Hepatocyte (in vitro differentiated cells): ENCODE results near the gene YWHAQ. TPM values are rescaled to one million over a fixed set of nuclear protein-coding genes. Genes with fewer than 3 reads are reported as not detected.
A peak's percentile ranks its signal among the peaks of the same experiment; 100 is the strongest.

Experiments used
- DNase-seq: peaks from one replicate; pipeline ENCODE4 v3.0.0-alpha.2; 2016; ENCODE audit warnings: low spot score
- H2AFZ ChIP-seq: fragments of 200-600 bp; sonication (generic); 2 replicates; pipeline ENCODE4 v1.6.0; 2016; ENCODE audit warnings: antibody characterized with exemption, mild to moderate bottlenecking
- H3K27ac ChIP-seq: fragments of 200-600 bp; sonication (generic); 2 replicates; pipeline ENCODE4 v1.5.1; 2016; ENCODE audit warnings: mild to moderate bottlenecking
- H3K27me3 ChIP-seq: fragments of 200-600 bp; sonication (generic); 2 replicates; pipeline ENCODE4 v1.6.1; 2016
- H3K36me3 ChIP-seq: fragments of 200-600 bp; sonication (generic); replicated peaks from 2 replicates; pipeline ENCODE4 v1.5.1; 2016; ENCODE audit warnings: low read depth; ENCODE audit not compliant: insufficient read depth
- H3K4me1 ChIP-seq: fragments of 200-600 bp; sonication (generic); 2 replicates; pipeline ENCODE4 v1.5.1; 2016; ENCODE audit warnings: mild to moderate bottlenecking, moderate library complexity; ENCODE audit not compliant: insufficient read depth
- H3K4me2 ChIP-seq: fragments of 200-600 bp; sonication (generic); 2 replicates; pipeline ENCODE4 v1.6.0; 2016
- H3K4me3 ChIP-seq: fragments of 200-600 bp; sonication (generic); 2 replicates; pipeline ENCODE4 v1.5.1; 2016; ENCODE audit warnings: mild to moderate bottlenecking
- H3K79me2 ChIP-seq: fragments of 200-600 bp; sonication (generic); 2 replicates; pipeline ENCODE4 v1.6.0; 2017; ENCODE audit warnings: mild to moderate bottlenecking
- H3K9me2 ChIP-seq: fragments of 200-600 bp; sonication (generic); replicated peaks from 2 replicates; pipeline ENCODE4 v1.6.0; 2017; ENCODE audit warnings: mild to moderate bottlenecking; ENCODE audit not compliant: insufficient read depth
- H3K9me3 ChIP-seq: fragments of 200-600 bp; sonication (generic); 2 replicates; pipeline ENCODE4 v1.5.1; 2016; ENCODE audit warnings: low read depth, mild to moderate bottlenecking
- H4K20me1 ChIP-seq: fragments of 200-600 bp; sonication (generic); 2 replicates; pipeline ENCODE4 v1.6.0; 2016; ENCODE audit warnings: mild to moderate bottlenecking; ENCODE audit not compliant: insufficient read depth, poor library complexity, severe bottlenecking
- CTCF ChIP-seq: fragments of 200-600 bp; sonication (generic); IDR thresholded peaks from 2 replicates; pipeline ENCODE4 v1.5.1; 2016; ENCODE audit warnings: antibody characterized with exemption, mild to moderate bottlenecking; ENCODE audit not compliant: poor library complexity
- EZH2 ChIP-seq: fragments of 200-600 bp; sonication (generic); IDR thresholded peaks from 2 replicates; pipeline ENCODE4 v1.6.1; 2016; ENCODE audit warnings: antibody characterized with exemption, mild to moderate bottlenecking, borderline replicate concordance
- EZH2phosphoT487 ChIP-seq: fragments of 200-600 bp; sonication (generic); IDR thresholded peaks from one replicate; pipeline ENCODE4 v1.6.1; 2018; ENCODE audit warnings: antibody characterized with exemption, mild to moderate bottlenecking, low read depth, moderate library complexity; ENCODE audit not compliant: unreplicated experiment, severe bottlenecking
- WGBS: methylation state at CpG from one replicate; pipeline ENCODE4 v1.1.6; 2016; ENCODE audit warnings: low lambda C conversion rate; ENCODE audit errors: missing lambda C conversion rate; 5-methylcytosine and 5-hydroxymethylcytosine counted together
- polyA plus RNA-seq: library from polyadenylated mRNA; unstranded; fragments of >200 nt; fragmentation: Nextera tagmentation; extraction: Ambion mirVana; gene quantifications from 2 replicates; pipeline ENCODE4 v1.2.1, GENCODE V29; 2016
- total RNA-seq: library from RNA; depleted of rRNA; stranded (reverse); fragments of >200 nt; gene quantifications from 2 replicates; pipeline ENCODE4 v1.2.3, GENCODE V29; 2014

Gene YWHAQ
- total and polyA plus RNA-seq, 2 experiments from 2014 or later = 327 to 361 TPM

GRCh38 chr2:9573840-9574239, 57.0 kb downstream of the YWHAQ start:
- no peaks in the 10 kb centered on the region for H3K9me3 ChIP-seq
- no peaks in the 10 kb centered on the region for H3K9me2 ChIP-seq
- no peaks in the 10 kb centered on the region for H4K20me1 ChIP-seq
- no peaks in the 10 kb centered on the region for H3K36me3 ChIP-seq
- H3K4me2 ChIP-seq = peak overlapping the region; percentile 35
- peak overlapping the region; percentile 70 for H3K27ac ChIP-seq
- WGBS = 96% methylated on average over 4 of the region's 4 CpGs
- DNase-seq = no peak
- no peak for TF ChIP-seq EZH2
- no peak for TF ChIP-seq EZH2phosphoT487
- no peak for TF ChIP-seq CTCF
- no peaks in the 10 kb centered on the region for H3K27me3 ChIP-seq
- H3K4me1 ChIP-seq = no peaks in the 10 kb centered on the region
- no peak overlapping the region for H2AFZ ChIP-seq
- no peak overlapping the region for H3K4me3 ChIP-seq
- no peaks in the 10 kb centered on the region for H3K79me2 ChIP-seq

- WGBS = 96% methylated on average over 1 of the region's 1 CpG
- H3K4me2 ChIP-seq = no peak overlapping the region
These were observed 57.6 kb downstream of the YWHAQ start for GRCh38 chr2:9573013-9573720.

GRCh38 chr2:9570182-9571060, 60.4 kb downstream of the YWHAQ start:
- H3K4me3 ChIP-seq = no peak overlapping the region
- H3K27me3 ChIP-seq = no peaks in the 10 kb centered on the region
- no peak for TF ChIP-seq CTCF
- no peak for TF ChIP-seq EZH2phosphoT487
- TF ChIP-seq EZH2 = no peak
- H4K20me1 ChIP-seq = no peaks in the 10 kb centered on the region
- no peaks in the 10 kb centered on the region for H3K9me3 ChIP-seq
- H3K27ac ChIP-seq = no peak overlapping the region
- H3K79me2 ChIP-seq = no peaks in the 10 kb centered on the region
- 85% methylated on average over 4 of the region's 4 CpGs for WGBS
- H3K9me2 ChIP-seq = no peaks in the 10 kb centered on the region
- H3K36me3 ChIP-seq = no peaks in the 10 kb centered on the region
- H3K4me2 ChIP-seq = no peak overlapping the region
- H2AFZ ChIP-seq = no peak overlapping the region
- no peak for DNase-seq
- H3K4me1 ChIP-seq = peaks cover 4% of the 10 kb centered on the region

More at GRCh38 chr2:9573013-9573720, 57.6 kb downstream of the YWHAQ start:
- no peak for DNase-seq
- Histone ChIP-seq H2AFZ (no peak overlapping the region), H3K4me1 (no peaks in the 10 kb centered on the region), H3K27me3 (no peaks in the 10 kb centered on the region), H3K4me3 (no peak overlapping the region), H3K36me3 (no peaks in the 10 kb centered on the region), H3K9me3 (no peaks in the 10 kb centered on the region), H3K9me2 (no peaks in the 10 kb centered on the region), H3K79me2 (no peaks in the 10 kb centered on the region), H3K27ac (peak overlapping the region; percentile 70), H4K20me1 (no peaks in the 10 kb centered on the region)
- no peak for TF ChIP-seq EZH2phosphoT487
- TF ChIP-seq EZH2 = no peak
- no peak for TF ChIP-seq CTCF
